ENCODE results near the gene TEX19.

The TEX19 gene, protein sequence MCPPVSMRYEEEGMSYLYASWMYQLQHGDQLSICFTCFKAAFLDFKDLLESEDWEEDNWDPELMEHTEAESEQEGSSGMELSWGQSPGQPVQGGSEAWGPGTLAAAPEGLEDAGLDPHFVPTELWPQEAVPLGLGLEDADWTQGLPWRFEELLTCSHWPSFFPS

DNA sequence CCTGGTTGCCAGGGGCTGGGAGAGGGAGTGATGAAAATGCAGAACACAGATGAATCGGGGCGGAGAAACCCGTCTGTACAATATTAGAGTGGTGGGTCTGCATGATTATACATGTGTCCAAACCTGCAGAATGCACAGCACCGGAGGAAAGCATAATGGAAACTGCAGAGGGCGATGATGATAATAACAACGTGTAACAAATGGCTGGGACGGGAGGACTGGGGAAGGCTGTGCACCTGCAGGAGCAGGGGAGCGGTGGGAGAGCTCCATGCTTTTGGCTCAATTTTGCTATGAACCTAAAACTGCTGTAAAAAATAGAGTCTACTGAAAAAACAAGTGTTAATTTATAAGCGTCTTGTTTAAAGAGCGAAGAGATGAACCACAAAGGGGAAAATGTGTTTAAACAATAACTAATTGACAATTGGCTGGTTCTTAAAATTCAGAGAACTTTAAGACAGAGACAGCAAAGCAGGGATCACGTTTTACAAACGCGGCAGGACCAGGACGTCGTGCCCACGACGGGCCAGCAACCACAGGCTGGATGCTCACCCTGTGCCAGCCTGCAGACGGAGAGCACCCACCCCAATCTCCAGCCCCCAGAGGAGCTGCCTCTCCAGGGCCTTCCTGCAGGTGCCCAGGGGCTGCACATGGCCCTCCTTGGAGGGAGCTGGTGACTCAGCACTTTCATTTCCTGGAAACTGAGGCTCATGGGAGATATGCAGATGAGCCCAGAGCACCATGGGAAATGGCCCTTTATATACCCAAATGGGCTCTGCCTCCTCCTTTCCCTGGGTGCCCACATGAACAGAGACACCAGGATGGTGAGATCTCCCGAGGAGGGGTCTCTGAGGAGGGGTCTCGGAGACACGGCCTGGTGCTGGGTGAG lies at the start of gene TEX19:
Gene TEX19 (plus strand): TSS at position 783 of the 886 bp plus-strand sequence. CDS start 2,904 bp downstream, outside the sequence.
- DNase-seq (ENCODE audit: low read depth), result no peak
- no peak for TF ChIP-seq CTCF (IDR thresholded peaks at IDR 0.05; ENCODE audit: insufficient read depth, low read depth, low read length, missing control alignments)
- no peak within 1 kb of the TSS for H3K4me3 ChIP-seq (ENCODE audit: low read length)

- H3K4me3 ChIP-seq (ENCODE audit: low read length), result no peak overlapping the region
- no peak for DNase-seq (ENCODE audit: low read depth)
- TF ChIP-seq CTCF (IDR thresholded peaks at IDR 0.05; ENCODE audit: insufficient read depth, low read depth, low read length, missing control alignments), result no peak
Observed at GRCh38 chr17:82309656-82310570, 49.1 kb upstream of the TEX19 start.

GRCh38 chr17:82310877-82311276 lies 48.2 kb upstream of the TEX19 start:
- TF ChIP-seq CTCF (IDR thresholded peaks at IDR 0.05; ENCODE audit: insufficient read depth, low read depth, low read length, missing control alignments), result no peak
- no peak for DNase-seq (ENCODE audit: low read depth)

GRCh38 chr17:82311971-82312370 lies 47.1 kb upstream of the TEX19 start:
- no peak for TF ChIP-seq CTCF (IDR thresholded peaks at IDR 0.05; ENCODE audit: insufficient read depth, low read depth, low read length, missing control alignments)
- DNase-seq (ENCODE audit: low read depth), result no peak
- H3K4me3 ChIP-seq (ENCODE audit: low read length), result no peak overlapping the region

More at GRCh38 chr17:82310877-82311276, 48.2 kb upstream of the TEX19 start:
- no peak overlapping the region for H3K4me3 ChIP-seq (ENCODE audit: low read length)

DNA sequence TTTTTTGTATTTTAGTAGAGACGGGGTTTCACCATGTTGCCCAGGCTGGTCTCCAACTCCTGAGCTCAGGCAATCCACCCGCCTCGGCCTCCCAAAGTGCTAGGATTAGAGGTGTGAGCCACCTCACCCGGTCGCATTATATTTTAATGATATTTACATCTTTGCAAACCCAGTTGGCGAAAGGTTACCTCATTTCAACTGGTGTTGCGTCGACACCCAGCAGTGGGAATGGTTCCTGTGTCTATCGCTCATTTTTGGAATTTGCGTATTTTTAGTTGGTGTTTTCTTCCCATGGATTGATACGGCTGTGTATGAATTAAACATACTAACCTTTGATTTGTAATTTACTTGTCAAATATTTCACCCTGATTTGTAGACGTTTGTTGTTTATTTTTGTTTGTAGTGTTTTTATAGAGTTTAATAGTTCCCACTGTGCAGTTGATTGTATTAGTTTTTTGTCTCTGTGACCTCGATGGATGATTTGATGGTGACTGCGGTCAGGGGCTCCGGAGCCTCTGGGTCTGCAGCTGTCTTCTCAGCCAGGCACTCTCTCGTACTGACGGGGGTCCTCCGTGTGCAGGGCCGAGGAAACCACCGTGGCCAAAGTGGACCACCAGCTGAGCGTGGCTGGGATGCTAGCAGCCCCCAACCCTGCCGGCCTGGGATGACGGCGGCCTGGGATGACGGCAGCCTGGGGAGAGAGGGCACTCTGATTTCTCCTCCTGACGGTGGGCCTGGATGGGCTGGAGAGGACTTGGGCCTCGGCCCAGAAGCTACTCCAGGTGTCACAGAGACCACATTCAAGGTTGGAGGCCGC lies 45.6 kb upstream of the TEX19 start:
- no peak for TF ChIP-seq CTCF (IDR thresholded peaks at IDR 0.05; ENCODE audit: insufficient read depth, low read depth, low read length, missing control alignments)
- H3K4me3 ChIP-seq (ENCODE audit: low read length), result no peak overlapping the region
- no peak for DNase-seq (ENCODE audit: low read depth)
